Neural progenitor cell (in vitro differentiated cells): ENCODE measurements around the gene TAOK2.

Experiments used
- EZH2phosphoT487 ChIP-seq: fragments of 200-600 bp; sonication (generic); IDR thresholded peaks from 2 replicates; pipeline ENCODE4 v1.6.1; 2017; ENCODE audit warnings: antibody characterized with exemption
- TF ChIP-seq, protein P1 (sequence below): fragments of 200-600 bp; sonication (generic); IDR thresholded peaks from 2 replicates; pipeline ENCODE4 v1.5.1; 2017; ENCODE audit warnings: antibody characterized with exemption, mild to moderate bottlenecking

- TF ChIP-seq, protein P1, sequence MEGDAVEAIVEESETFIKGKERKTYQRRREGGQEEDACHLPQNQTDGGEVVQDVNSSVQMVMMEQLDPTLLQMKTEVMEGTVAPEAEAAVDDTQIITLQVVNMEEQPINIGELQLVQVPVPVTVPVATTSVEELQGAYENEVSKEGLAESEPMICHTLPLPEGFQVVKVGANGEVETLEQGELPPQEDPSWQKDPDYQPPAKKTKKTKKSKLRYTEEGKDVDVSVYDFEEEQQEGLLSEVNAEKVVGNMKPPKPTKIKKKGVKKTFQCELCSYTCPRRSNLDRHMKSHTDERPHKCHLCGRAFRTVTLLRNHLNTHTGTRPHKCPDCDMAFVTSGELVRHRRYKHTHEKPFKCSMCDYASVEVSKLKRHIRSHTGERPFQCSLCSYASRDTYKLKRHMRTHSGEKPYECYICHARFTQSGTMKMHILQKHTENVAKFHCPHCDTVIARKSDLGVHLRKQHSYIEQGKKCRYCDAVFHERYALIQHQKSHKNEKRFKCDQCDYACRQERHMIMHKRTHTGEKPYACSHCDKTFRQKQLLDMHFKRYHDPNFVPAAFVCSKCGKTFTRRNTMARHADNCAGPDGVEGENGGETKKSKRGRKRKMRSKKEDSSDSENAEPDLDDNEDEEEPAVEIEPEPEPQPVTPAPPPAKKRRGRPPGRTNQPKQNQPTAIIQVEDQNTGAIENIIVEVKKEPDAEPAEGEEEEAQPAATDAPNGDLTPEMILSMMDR, result no peak
- no peak for TF ChIP-seq EZH2phosphoT487
Measured at GRCh38 chr16:29988346-29989075, 14.8 kb downstream of the TAOK2 start.
